GM18868 (cell line): ENCODE data around the gene GLI1.
A peak's percentile ranks its signal among the peaks of the same experiment; 100 is the strongest.

ENCODE experiments used
- ATAC-seq: cut with Tn5 transposase; IDR thresholded peaks from one replicate; pipeline ENCODE4 v1.9.1; 2021; ENCODE audit warnings: mild to moderate bottlenecking, moderate library complexity; ENCODE audit not compliant: unreplicated experiment

The GLI1 gene

GRCh38 chr12:57518176-57518919 is 58.8 kb downstream of the GLI1 start:
- ATAC-seq: no peak

GRCh38 chr12:57518920-57519795 is 59.6 kb downstream of the GLI1 start:
- no peak for ATAC-seq

GRCh38 chr12:57519796-57520052 is 60.1 kb downstream of the GLI1 start:
- ATAC-seq: no peak

GRCh38 chr12:57520053-57520818 is 60.7 kb downstream of the GLI1 start, which contains the start of gene DDIT3:
Gene DDIT3 (minus strand): TSS chr12:57520514. CDS start chr12:57517406, 3,108 bp downstream.
- ATAC-seq: peak; percentile 78

GRCh38 chr12:57521525-57522010 is 62.0 kb downstream of the GLI1 start:
- ATAC-seq: no peak
